Subcutaneous adipose tissue (tissue), 4 donors: ENCODE data around the gene PPP1R15B. TPM values are rescaled to one million over a fixed set of nuclear protein-coding genes. Genes with fewer than 3 reads are reported as not detected.

Source experiments
- total RNA-seq, 4 donors: library from RNA; depleted of rRNA; stranded (reverse); fragments of >200 nt; gene quantifications; one replicate each; pipeline ENCODE4 v1.1.0, GENCODE V29; 2016
- TF ChIP-seq, protein P1 (sequence below): fragments of 450-650 bp; IDR thresholded peaks from one replicate; pipeline ENCODE4 v1.5.1; 2016; ENCODE audit warnings: low read depth, mild to moderate bottlenecking, control low read depth, antibody characterized with exemption, moderate library complexity

Gene PPP1R15B
- 10 to 100 TPM; 41.4 to 94.9 (median 53.2) TPM for total RNA-seq

DNA sequence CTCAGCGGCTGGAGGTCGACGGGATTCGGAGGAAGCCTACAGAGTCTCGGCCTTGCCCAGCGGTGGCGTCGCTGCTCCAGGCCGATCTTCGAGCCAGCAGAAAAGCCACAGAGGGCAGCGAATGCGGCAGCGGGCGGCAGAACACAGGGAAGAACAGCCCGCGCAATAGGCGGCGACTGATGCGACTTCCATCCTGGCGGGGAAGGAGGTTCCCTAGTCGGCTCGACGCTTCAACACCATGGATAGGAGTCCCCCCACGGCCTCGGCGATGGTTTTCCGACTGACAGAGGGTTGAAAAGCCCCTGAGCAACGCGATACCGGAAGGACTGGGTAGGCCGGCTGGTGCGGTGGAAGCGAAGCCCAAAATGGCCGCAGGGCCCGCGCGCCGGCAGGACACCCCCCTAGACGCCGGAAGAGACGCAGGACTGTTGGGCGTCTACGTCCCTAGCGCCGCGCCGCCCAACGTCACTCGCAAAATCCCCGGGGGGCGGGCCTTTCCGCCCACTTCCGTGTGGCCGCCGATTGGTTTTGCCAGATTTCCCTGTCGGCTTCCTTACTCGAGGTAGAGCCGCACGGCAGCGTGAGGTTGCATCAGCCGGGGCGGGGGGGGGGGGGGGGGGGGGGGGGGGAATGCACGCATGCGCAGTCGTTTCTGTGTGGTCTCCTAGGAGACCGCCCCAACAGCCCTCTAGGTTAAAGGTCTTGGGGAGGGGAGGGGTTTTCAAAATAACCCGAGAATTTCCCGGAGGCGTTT is at the start of gene PPP1R15B:
TSS of gene PPP1R15B (minus strand) at position 367 of the 754 bp plus-strand sequence. CDS start 406 bp downstream, outside the sequence.
- TF ChIP-seq, protein P1, sequence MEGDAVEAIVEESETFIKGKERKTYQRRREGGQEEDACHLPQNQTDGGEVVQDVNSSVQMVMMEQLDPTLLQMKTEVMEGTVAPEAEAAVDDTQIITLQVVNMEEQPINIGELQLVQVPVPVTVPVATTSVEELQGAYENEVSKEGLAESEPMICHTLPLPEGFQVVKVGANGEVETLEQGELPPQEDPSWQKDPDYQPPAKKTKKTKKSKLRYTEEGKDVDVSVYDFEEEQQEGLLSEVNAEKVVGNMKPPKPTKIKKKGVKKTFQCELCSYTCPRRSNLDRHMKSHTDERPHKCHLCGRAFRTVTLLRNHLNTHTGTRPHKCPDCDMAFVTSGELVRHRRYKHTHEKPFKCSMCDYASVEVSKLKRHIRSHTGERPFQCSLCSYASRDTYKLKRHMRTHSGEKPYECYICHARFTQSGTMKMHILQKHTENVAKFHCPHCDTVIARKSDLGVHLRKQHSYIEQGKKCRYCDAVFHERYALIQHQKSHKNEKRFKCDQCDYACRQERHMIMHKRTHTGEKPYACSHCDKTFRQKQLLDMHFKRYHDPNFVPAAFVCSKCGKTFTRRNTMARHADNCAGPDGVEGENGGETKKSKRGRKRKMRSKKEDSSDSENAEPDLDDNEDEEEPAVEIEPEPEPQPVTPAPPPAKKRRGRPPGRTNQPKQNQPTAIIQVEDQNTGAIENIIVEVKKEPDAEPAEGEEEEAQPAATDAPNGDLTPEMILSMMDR: no peak

DNA sequence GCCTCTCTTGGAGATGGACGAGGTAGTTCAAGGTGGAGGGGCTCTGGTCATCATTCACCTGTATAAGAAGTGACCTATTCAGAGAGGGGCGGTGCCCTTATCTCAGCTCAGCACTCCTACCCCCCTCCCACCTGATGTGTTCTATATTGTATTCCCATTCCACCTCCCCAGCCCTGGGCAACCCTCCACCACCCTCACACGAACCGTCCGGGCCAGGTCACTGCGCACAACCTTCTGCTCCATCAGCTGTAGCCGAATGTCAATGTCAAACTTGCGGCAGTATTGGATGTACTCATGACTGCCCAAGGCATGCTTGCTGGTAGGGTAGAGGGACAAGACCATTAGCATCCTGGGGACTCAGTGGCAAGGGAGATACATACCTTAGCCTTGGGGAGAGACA is 48.7 kb upstream of the PPP1R15B start:
- TF ChIP-seq, protein P1: no peak

DNA sequence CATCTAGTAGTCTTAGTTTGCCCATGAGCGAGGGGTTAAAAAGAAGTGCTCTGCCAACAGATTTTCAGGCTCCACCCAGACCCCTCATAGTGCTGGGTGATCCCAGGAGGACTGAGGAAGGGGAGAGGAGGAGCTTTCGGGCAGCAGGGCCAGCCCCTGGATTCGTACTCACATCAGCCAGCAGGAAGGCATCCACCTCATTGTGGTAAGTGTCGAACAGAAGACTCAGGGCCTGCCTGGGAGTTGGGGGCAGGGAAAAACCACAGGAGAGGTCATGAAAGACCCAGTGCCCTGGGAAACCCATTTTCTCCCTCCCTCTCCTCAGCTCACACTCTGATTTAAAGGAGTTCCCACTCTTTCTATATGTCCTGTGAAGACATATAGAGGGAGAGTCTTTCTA is 48.1 kb upstream of the PPP1R15B start:
- TF ChIP-seq, protein P1: no peak

DNA sequence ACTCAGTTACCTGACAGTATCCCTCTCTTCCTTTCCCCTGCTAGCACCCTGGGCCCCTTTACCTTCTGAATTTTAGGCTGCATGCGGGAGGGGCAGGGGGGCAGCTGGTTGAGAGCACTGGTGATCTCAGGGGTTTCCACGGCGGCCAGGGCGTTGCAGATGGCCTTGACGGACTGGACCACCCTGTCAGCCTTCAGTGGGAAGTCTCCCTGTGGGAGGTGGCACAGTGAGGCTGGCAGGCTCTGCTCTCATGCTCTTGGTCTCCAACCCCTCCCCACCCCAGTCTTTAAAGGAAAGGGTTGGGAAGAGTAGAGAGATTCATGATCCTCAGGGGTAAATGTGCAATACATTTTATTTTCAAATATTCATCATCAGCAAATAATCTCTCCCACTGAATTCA is 46.0 kb upstream of the PPP1R15B start:
- TF ChIP-seq, protein P1: no peak

DNA sequence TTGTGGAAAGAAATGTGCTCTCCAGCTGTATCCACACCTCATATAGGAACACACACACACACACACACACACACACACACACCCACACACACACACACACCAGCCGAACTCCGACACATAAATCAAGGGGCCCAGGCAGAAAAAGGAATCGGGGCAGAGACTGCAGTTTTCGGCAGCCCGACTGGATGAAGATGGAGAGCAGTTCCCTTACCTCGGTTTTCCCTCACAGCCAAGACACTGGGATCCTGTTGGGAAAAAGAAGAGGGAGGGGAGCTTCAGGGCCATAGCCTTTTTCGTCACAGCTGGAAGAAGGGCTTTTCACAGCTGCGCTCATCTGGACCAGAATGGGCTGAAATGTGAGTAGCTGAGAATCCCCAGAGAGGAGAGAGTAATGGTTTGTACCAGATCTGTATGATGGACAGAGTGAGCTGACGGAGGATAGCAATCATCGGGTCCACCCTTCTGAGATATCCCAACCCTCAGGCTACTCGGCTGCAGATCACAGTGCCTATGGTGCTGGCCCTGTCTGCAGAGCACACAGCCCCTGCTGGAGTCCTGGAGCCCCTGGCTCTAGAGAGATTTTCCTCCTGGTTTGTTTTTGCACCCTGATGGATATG is 45.3 kb upstream of the PPP1R15B start:
- TF ChIP-seq, protein P1: no peak

DNA sequence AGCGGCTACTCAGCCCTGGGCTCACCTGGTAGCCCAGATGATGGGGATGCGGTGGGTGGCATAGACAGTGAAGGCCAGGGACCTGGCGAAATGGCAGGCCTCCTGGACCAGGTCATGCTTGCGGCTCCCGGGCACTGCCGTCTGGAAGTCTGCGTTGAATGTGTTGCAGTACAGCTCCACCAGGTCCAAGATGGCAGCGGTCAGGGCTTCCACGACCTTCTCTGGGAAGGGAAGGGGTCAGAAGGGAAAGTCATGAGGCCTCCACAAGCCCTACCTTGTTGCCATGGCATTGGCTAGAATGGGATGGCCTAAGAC is 44.2 kb upstream of the PPP1R15B start:
- TF ChIP-seq, protein P1: no peak

DNA sequence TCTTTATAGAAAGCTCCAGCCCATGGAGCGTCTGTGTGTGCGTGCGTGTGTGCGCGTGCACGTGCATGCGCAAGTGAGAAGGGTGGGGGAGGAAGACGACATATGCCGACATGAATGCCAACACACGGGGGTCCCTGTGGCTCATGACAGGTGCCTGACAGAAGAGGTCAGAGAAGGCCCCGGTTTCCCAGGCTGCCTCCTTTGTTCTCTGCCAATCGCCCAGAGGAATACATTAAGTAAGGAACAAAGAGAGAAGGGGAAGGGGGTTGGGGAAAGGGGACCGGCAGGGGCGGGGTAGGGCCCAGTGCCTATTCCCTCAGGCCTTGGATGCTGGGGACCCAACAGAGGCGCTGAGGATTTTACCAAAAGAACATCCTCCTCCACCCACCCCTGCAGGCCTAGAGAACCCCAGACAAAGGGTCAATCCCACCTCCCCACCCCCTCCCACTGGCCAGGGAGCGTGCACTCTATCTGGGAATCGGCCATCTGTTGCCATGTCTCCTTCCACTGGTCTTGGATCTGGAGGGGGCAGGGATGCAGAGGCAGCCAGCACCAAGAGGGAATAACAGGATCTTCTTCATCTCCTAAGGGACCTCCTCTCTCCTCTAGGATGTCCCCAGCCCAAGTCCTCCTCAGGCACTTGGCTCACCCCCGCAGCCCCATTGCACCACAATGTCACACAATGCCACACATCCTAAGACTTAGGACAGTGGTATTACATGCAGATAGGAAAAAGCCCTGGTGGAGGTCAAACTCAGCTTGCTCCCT is 43.6 kb upstream of the PPP1R15B start:
- TF ChIP-seq, protein P1: no peak
